ENCODE results near the gene PPP1R8.

DNA sequence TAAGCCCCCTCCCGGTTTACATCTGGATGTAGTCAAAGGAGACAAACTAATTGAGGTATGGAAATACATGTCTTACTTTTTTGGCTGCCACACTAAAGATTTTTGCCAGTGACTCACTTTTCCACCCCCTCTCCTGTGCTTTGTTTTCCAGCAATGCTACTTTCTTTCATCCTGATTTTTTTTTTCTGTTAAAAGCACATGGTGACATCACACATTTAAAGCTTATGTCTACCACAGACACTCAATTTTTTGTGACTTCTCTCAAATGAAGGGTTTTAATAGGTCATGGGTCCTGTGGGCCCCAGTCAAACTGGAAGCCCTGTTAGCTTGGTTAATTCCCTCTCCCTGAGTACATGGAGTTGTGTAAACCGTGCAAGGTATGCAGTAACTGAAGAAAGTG, 2.2 kb downstream of the PPP1R8 start:
- TF ChIP-seq TAF1 (conservative IDR thresholded peaks at IDR 0.05) (no peak), YY1 (IDR thresholded peaks at IDR 0.05) (no peak)
- TF ChIP-seq, protein P1, sequence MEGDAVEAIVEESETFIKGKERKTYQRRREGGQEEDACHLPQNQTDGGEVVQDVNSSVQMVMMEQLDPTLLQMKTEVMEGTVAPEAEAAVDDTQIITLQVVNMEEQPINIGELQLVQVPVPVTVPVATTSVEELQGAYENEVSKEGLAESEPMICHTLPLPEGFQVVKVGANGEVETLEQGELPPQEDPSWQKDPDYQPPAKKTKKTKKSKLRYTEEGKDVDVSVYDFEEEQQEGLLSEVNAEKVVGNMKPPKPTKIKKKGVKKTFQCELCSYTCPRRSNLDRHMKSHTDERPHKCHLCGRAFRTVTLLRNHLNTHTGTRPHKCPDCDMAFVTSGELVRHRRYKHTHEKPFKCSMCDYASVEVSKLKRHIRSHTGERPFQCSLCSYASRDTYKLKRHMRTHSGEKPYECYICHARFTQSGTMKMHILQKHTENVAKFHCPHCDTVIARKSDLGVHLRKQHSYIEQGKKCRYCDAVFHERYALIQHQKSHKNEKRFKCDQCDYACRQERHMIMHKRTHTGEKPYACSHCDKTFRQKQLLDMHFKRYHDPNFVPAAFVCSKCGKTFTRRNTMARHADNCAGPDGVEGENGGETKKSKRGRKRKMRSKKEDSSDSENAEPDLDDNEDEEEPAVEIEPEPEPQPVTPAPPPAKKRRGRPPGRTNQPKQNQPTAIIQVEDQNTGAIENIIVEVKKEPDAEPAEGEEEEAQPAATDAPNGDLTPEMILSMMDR (IDR thresholded peaks at IDR 0.05; ENCODE audit: low read depth, low read length, missing input control), result no peak
